Mammary epithelial cell (primary cell): ENCODE data around the gene RPA1.

Experiments
- EZH2 ChIP-seq: IDR thresholded peaks from 2 replicates; pipeline ENCODE4 v1.6.1; 2012; ENCODE audit warnings: low read length, inconsistent platforms, borderline replicate concordance
- TF ChIP-seq, protein P1 (sequence below), 2 donors: IDR thresholded peaks in 1 of 2; conservative IDR thresholded peaks in 1 of 2; 2 replicates each; pipeline ENCODE4 v1.5.1; 2011 to 2012; ENCODE audit warnings: inconsistent platforms in 2 of 2, low read length in 2 of 2, mild to moderate bottlenecking in 2 of 2, control low read depth in 1 of 2, low read depth in 1 of 2; ENCODE audit not compliant: insufficient read depth in 1 of 2; ENCODE audit errors: extremely low read depth in 1 of 2

DNA sequence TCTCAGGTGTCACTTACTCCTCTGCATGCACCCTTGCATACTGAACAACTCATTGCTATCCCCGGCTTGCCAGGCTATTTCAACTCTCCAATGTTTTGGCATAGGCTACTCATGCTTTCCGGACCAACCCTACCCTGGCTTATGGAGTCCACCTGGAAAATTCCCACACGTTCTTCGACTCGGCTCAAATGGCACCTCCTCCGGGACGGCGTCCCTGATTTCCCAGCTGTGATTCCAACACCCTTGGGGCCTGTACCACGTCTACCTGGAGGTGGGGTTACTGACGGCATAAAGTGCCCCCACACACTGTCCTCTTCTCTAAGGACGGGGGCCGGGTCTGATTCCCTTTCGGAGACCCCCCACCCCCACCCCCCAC is 601 bp upstream of the RPA1 start:
- TF ChIP-seq, protein P1, sequence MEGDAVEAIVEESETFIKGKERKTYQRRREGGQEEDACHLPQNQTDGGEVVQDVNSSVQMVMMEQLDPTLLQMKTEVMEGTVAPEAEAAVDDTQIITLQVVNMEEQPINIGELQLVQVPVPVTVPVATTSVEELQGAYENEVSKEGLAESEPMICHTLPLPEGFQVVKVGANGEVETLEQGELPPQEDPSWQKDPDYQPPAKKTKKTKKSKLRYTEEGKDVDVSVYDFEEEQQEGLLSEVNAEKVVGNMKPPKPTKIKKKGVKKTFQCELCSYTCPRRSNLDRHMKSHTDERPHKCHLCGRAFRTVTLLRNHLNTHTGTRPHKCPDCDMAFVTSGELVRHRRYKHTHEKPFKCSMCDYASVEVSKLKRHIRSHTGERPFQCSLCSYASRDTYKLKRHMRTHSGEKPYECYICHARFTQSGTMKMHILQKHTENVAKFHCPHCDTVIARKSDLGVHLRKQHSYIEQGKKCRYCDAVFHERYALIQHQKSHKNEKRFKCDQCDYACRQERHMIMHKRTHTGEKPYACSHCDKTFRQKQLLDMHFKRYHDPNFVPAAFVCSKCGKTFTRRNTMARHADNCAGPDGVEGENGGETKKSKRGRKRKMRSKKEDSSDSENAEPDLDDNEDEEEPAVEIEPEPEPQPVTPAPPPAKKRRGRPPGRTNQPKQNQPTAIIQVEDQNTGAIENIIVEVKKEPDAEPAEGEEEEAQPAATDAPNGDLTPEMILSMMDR (conservative IDR thresholded peaks at IDR 0.05 in 1 of 2, IDR thresholded peaks at IDR 0.05 in 1 of 2; ENCODE audit: extremely low read depth in 1 of 2, insufficient read depth in 1 of 2, low read depth in 1 of 2, low read length in 2 of 2): no peak
- no peak for TF ChIP-seq EZH2
